Ascending aorta (tissue), 2 donors: Measurements from ENCODE around the gene LRCH4. TPM values are rescaled to one million over a fixed set of nuclear protein-coding genes. Genes with fewer than 3 reads are reported as not detected.
"Not testable (repeated sequence)": the region's sequence is repeated elsewhere in the genome, so short reads cannot be mapped to it uniquely, and the experiment has no call there.

Source experiments
- DNase-seq, 2 donors: peaks; one replicate each; pipeline ENCODE4 v3.0.0-alpha.2; 2019; ENCODE audit warnings: low spot score in 2 of 2
- H3K27ac ChIP-seq, 2 donors: fragments of 200-600 bp; sonication (generic); one replicate each; pipeline ENCODE4 v1.5.1; 2016 to 2017; ENCODE audit warnings: mild to moderate bottlenecking in 1 of 2
- H3K27me3 ChIP-seq: fragments of 200-600 bp; sonication (generic); one replicate; pipeline ENCODE4 v1.5.1; 2017
- H3K36me3 ChIP-seq, 2 donors: fragments of 200-600 bp; sonication (generic); one replicate each; pipeline ENCODE4 v1.5.1; 2016
- H3K4me1 ChIP-seq, 2 donors: fragments of 200-600 bp; sonication (generic); one replicate each; pipeline ENCODE4 v1.5.1; 2016 to 2017; ENCODE audit warnings: mild to moderate bottlenecking in 1 of 2
- H3K4me3 ChIP-seq, 2 donors: fragments of 200-600 bp; sonication (generic); one replicate each; pipeline ENCODE4 v1.5.1; 2016 to 2017; ENCODE audit warnings: mild to moderate bottlenecking in 1 of 2
- H3K9me3 ChIP-seq, 2 donors: fragments of 200-600 bp; sonication (generic); one replicate each; pipeline ENCODE4 v1.5.1; 2016
- intact Hi-C: fragments of 100-400 bp; cut with DNase I; formaldehyde crosslinking; loops from one replicate; pipeline ENCODE4 v1.15.1; 2023
- total RNA-seq: library from RNA; depleted of rRNA; stranded (reverse); fragments of >200 nt; gene quantifications from one replicate; pipeline ENCODE4 v1.1.0, GENCODE V29; 2016
- TF ChIP-seq, protein P1 (sequence below), 3 experiments: fragments of 200-600 bp in 2 of 3; fragments of 450-650 bp in 1 of 3; sonication (generic) in 2 of 3; IDR thresholded peaks; one replicate each; pipeline ENCODE4 v1.5.1; 2016 to 2019; ENCODE audit warnings: antibody characterized with exemption in 3 of 3, mild to moderate bottlenecking in 1 of 3, moderate library complexity in 1 of 3

Gene LRCH4
- total RNA-seq, 1 donor from 2014 or later = 113 TPM

DNA sequence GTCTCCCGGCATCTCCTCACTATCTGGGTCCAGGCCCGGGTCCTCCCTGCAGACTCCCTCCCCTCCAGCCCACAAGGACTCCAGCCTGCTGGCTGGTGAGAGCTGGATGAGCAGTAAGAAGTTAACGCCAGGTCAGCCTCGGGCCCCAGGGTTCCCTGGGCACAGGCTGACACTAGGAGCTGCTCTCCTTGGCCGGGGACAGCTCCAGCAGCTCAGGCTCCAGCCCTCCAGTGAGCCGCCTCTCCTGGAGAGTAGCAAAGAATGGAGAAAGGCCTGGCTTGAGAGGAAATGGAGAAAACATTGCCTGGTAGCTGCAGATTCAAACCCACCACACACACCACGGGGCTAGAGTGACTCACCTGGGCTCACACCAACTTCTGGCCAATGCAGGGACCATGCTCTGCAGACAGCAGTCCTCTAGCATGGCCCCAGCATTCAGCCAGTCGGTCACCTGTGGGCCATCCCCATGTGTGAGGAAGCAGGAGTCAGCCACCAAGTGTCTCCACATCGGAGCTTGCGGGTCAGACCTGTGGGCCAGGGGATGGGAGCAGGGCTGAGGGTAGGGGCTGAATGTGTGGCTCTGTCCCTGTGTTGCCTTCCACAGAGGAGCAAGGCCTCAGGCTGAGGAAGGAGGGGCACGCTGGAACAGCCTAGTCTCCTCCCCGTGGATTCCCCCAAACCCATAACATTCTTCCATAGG is 18.7 kb downstream of the LRCH4 start:
- H3K4me1 ChIP-seq = peaks cover 0 to 10% of the 10 kb centered on the region in 2 donors
- TF ChIP-seq, protein P1, sequence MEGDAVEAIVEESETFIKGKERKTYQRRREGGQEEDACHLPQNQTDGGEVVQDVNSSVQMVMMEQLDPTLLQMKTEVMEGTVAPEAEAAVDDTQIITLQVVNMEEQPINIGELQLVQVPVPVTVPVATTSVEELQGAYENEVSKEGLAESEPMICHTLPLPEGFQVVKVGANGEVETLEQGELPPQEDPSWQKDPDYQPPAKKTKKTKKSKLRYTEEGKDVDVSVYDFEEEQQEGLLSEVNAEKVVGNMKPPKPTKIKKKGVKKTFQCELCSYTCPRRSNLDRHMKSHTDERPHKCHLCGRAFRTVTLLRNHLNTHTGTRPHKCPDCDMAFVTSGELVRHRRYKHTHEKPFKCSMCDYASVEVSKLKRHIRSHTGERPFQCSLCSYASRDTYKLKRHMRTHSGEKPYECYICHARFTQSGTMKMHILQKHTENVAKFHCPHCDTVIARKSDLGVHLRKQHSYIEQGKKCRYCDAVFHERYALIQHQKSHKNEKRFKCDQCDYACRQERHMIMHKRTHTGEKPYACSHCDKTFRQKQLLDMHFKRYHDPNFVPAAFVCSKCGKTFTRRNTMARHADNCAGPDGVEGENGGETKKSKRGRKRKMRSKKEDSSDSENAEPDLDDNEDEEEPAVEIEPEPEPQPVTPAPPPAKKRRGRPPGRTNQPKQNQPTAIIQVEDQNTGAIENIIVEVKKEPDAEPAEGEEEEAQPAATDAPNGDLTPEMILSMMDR (IDR thresholded peaks at IDR 0.05) = no peak
- H3K36me3 ChIP-seq = peaks cover 8 to 13% of the 10 kb centered on the region in 2 donors
- DNase-seq = no peak
- intact Hi-C loops = no loop called here
- no peaks in the 10 kb centered on the region for H3K9me3 ChIP-seq
- H3K27ac ChIP-seq = peak overlapping the region in 1 of 2 donors; percentile 0
- no peak overlapping the region for H3K4me3 ChIP-seq
- H3K27me3 ChIP-seq = no peaks in the 10 kb centered on the region

DNA sequence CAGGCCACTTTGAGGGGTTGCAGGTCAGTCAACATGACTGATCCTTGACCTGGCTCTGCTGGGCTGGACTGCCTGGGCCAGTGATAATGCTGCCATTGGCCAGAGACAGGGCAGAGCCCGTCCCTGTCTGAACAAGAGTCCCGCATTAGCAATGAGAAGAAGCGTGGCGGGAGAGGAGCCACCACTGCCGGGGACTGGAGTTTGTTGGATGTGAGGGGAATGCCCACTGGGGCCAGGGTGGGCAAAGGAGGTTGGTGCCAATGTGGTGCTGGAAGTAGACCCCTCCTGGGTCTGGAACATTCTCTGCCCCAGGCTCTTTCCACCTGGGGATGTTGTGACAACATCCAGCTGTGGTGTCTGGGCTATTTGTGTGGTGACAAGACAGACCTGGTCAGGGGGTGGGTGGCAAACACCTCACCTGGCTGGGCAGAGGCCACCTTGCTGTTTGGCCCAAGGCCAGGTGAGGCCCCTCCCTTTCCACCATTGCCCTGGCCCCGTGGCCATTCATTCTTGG is 19.9 kb downstream of the LRCH4 start:
- TF ChIP-seq, protein P1 (IDR thresholded peaks at IDR 0.05) = no peak
- Histone ChIP-seq H3K4me1 (peaks cover 0 to 10% of the 10 kb centered on the region in 2 donors), H3K36me3 (peaks cover 12 to 19% of the 10 kb centered on the region in 2 donors), H3K27me3 (no peaks in the 10 kb centered on the region), H3K9me3 (no peaks in the 10 kb centered on the region), H3K27ac (no peak overlapping the region), H3K4me3 (no peak overlapping the region)
- intact Hi-C loops = no loop called here
- DNase-seq = no peak

GRCh38 chr7:100565133-100565571 is 20.8 kb downstream of the LRCH4 start:
- Histone ChIP-seq H3K27ac (no peak overlapping the region), H3K4me3 (no peak overlapping the region), H3K36me3 (peaks cover 12 to 22% of the 10 kb centered on the region in 2 donors), H3K4me1 (peaks cover 0 to 7% of the 10 kb centered on the region in 2 donors), H3K27me3 (no peaks in the 10 kb centered on the region), H3K9me3 (no peaks in the 10 kb centered on the region)
- TF ChIP-seq, protein P1 (IDR thresholded peaks at IDR 0.05) = no peak
- intact Hi-C loops = no loop called here
- DNase-seq = no peak

- not testable (repeated sequence) for H3K4me1 ChIP-seq, DNase-seq, H3K27ac ChIP-seq, H3K4me3 ChIP-seq, H3K27me3 ChIP-seq, H3K9me3 ChIP-seq
- intact Hi-C loops = loop anchor here (1.0 kb wide), 1 partner anchor 127 kb away; no protein-coding TSS in a partner anchor
- peaks cover 12 to 22% of the 10 kb centered on the region in 2 donors for H3K36me3 ChIP-seq
Measured at GRCh38 chr7:100564405-100564804, 21.5 kb downstream of the LRCH4 start.

DNA sequence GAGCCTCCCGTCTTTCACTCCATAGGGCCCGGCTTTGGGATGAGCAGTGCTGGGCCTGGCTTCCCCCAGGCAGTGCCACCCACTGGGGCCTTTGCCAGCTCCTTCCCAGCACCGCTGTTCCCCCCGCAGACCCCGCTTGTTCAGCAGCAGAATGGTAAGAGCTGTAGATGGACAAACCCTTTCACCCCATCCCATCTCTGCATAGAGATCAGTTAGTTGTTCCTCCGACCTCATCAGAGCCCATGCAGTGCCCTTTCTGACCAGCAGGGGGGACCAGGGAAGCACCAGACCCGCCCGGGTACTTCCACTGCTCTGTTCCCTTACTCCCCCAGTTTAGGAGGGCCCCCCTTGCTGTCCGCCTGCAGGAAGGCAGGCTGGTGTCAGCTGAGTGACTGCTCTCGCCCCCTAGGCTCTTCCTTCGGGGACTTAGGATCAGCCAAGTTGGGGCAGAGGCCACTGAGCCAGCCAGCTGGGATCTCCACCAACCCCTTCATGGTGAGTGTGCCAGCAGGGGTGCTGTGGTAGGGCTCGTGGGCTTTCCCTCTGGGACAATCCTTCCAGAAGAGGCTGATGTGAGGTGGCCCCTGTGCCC is 22.0 kb downstream of the LRCH4 start:
- TF ChIP-seq, protein P1 (IDR thresholded peaks at IDR 0.05) = peak; percentile 90 to 97 (median 95)
- H3K9me3 ChIP-seq = no peaks in the 10 kb centered on the region
- peaks cover 12 to 22% of the 10 kb centered on the region in 2 donors for H3K36me3 ChIP-seq
- no peak overlapping the region for H3K4me3 ChIP-seq
- no peak overlapping the region for H3K27ac ChIP-seq
- peak in 1 of 2 donors; percentile 89 for DNase-seq
- no peaks in the 10 kb centered on the region for H3K4me1 ChIP-seq
- intact Hi-C loops = loop anchor here (1.0 kb wide), 1 partner anchor 127 kb away; no protein-coding TSS in a partner anchor
- H3K27me3 ChIP-seq = no peaks in the 10 kb centered on the region

- no peak for DNase-seq
- H3K9me3 ChIP-seq = no peaks in the 10 kb centered on the region
Measured at GRCh38 chr7:100563100-100563564, 22.8 kb downstream of the LRCH4 start.

More at GRCh38 chr7:100563100-100563564, 22.8 kb downstream of the LRCH4 start:
- TF ChIP-seq, protein P1 (IDR thresholded peaks at IDR 0.05) = no peak
- Histone ChIP-seq H3K4me1 (no peaks in the 10 kb centered on the region), H3K4me3 (no peak overlapping the region), H3K27ac (no peak overlapping the region), H3K36me3 (peaks cover 12 to 22% of the 10 kb centered on the region in 2 donors), H3K27me3 (no peaks in the 10 kb centered on the region)
- intact Hi-C loops = no loop called here
